ENCODE measurements around the gene SNTG2. TPM values are rescaled to one million over a fixed set of nuclear protein-coding genes. Genes with fewer than 3 reads are reported as not detected.

SNTG2 gene
- total RNA-seq, 4 donors from 2014 or later: 9.0 to 44.6 (median 30.8) TPM

- Histone ChIP-seq H3K4me1 (no peaks in the 10 kb centered on the region), H3K9me3 (peaks cover 0 to 11% (median 2%) of the 10 kb centered on the region in 4 donors), H3K27me3 (no peaks in the 10 kb centered on the region), H3K36me3 (no peaks in the 10 kb centered on the region), H3K27ac (no peak overlapping the region), H3K4me3 (no peak overlapping the region)
- 78 to 81% methylated on average over 4 of the region's 4 CpGs for WGBS, 2 donors
- TF ChIP-seq POLR2A (IDR thresholded peaks at IDR 0.05): no peak
- TF ChIP-seq CTCF (IDR thresholded peaks at IDR 0.05): no peak
- no peak for TF ChIP-seq EP300 (IDR thresholded peaks at IDR 0.05)
- no peak for DNase-seq (ENCODE audit: low spot score in 2 of 2)
Observed at GRCh38 chr2:1209246-1209645, 258.6 kb downstream of the SNTG2 start.

GRCh38 chr2:1209761-1210160 is 259.1 kb downstream of the SNTG2 start:
- H3K9me3 ChIP-seq: peaks cover 0 to 15% (median 2%) of the 10 kb centered on the region in 4 donors
- no peak for DNase-seq (ENCODE audit: low spot score in 2 of 2)
- no peak for TF ChIP-seq EP300 (IDR thresholded peaks at IDR 0.05)
- no peak for TF ChIP-seq CTCF (IDR thresholded peaks at IDR 0.05)
- no peak for TF ChIP-seq POLR2A (IDR thresholded peaks at IDR 0.05)
- no peaks in the 10 kb centered on the region for H3K27me3 ChIP-seq
- no peak overlapping the region for H3K27ac ChIP-seq
- WGBS, 2 donors: 62 to 70% methylated on average over 3 of the region's 3 CpGs
- no peaks in the 10 kb centered on the region for H3K36me3 ChIP-seq
- H3K4me3 ChIP-seq: no peak overlapping the region
- no peaks in the 10 kb centered on the region for H3K4me1 ChIP-seq

- Histone ChIP-seq H3K36me3 (no peaks in the 10 kb centered on the region), H3K27ac (no peak overlapping the region), H3K4me1 (no peaks in the 10 kb centered on the region), H3K9me3 (peaks cover 0 to 15% (median 2%) of the 10 kb centered on the region in 4 donors), H3K27me3 (no peaks in the 10 kb centered on the region), H3K4me3 (no peak overlapping the region)
- TF ChIP-seq CTCF (IDR thresholded peaks at IDR 0.05) (no peak), POLR2A (IDR thresholded peaks at IDR 0.05) (no peak), EP300 (IDR thresholded peaks at IDR 0.05) (no peak)
- no peak for DNase-seq (ENCODE audit: low spot score in 2 of 2)
- 73 to 77% methylated on average over 3 of the region's 3 CpGs for WGBS, 2 donors
Observed at GRCh38 chr2:1210352-1210751, 259.7 kb downstream of the SNTG2 start.

GRCh38 chr2:1219901-1220573 is 269.4 kb downstream of the SNTG2 start:
- WGBS, 2 donors: 26 to 41% methylated on average over 13 of the region's 13 CpGs
- no peaks in the 10 kb centered on the region for H3K9me3 ChIP-seq
- no peak for DNase-seq (ENCODE audit: low spot score in 2 of 2)
- TF ChIP-seq EP300 (IDR thresholded peaks at IDR 0.05) (no peak), POLR2A (IDR thresholded peaks at IDR 0.05) (no peak), CTCF (IDR thresholded peaks at IDR 0.05) (no peak)
- peaks cover 0 to 13% (median 0%) of the 10 kb centered on the region in 4 donors for H3K4me1 ChIP-seq
- H3K27me3 ChIP-seq: no peaks in the 10 kb centered on the region
- H3K27ac ChIP-seq: no peak overlapping the region
- no peaks in the 10 kb centered on the region for H3K36me3 ChIP-seq
- H3K4me3 ChIP-seq: no peak overlapping the region

- 73 to 81% methylated on average over 6 of the region's 6 CpGs for WGBS, 2 donors
Observed at GRCh38 chr2:1222056-1222455, 271.4 kb downstream of the SNTG2 start.

More at GRCh38 chr2:1222056-1222455, 271.4 kb downstream of the SNTG2 start:
- TF ChIP-seq CTCF (IDR thresholded peaks at IDR 0.05): no peak
- Histone ChIP-seq H3K36me3 (no peaks in the 10 kb centered on the region), H3K4me1 (peaks cover 0 to 13% (median 0%) of the 10 kb centered on the region in 4 donors), H3K4me3 (no peak overlapping the region), H3K9me3 (no peaks in the 10 kb centered on the region), H3K27me3 (no peaks in the 10 kb centered on the region), H3K27ac (no peak overlapping the region)
- DNase-seq (ENCODE audit: low spot score in 2 of 2): no peak

Measured in tibial nerve (tissue), 4 donors.